Upper lobe of left lung (tissue), 4 donors: ENCODE measurements around the gene TVP23A.
"Not testable (repeated sequence)": the region's sequence is repeated elsewhere in the genome, so short reads cannot be mapped to it uniquely, and the experiment has no call there.

Source experiments
- CTCF ChIP-seq, 6 experiments: fragments of 450-650 bp in 4 of 6; fragments of 200-600 bp in 2 of 6; sonication (generic) in 2 of 6; IDR thresholded peaks; one replicate each; pipeline ENCODE4 v1.5.1; 2016 to 2019; ENCODE audit warnings: antibody characterized with exemption in 6 of 6
- EP300 ChIP-seq, 4 donors: sonication (generic); formaldehyde crosslinking; IDR thresholded peaks; one replicate each; pipeline ENCODE4 v1.5.1; 2017; ENCODE audit warnings: antibody characterized with exemption in 4 of 4, control low read depth in 2 of 4
- POLR2A ChIP-seq, 4 donors: fragments of 450-650 bp; IDR thresholded peaks; one replicate each; pipeline ENCODE4 v1.5.1; 2016 to 2017; ENCODE audit warnings: antibody characterized with exemption in 4 of 4, mild to moderate bottlenecking in 2 of 4

GRCh38 chr16:10830240-10830639, 11.6 kb upstream of the TVP23A start:
- not testable (repeated sequence) for TF ChIP-seq POLR2A, CTCF, EP300 (IDR thresholded peaks at IDR 0.05)
